ENCODE data around the gene EYS. TPM values are rescaled to one million over a fixed set of nuclear protein-coding genes. Genes with fewer than 3 reads are reported as not detected.

EYS gene
- total RNA-seq, 5 donors from 2014 or later (not counting 1 experiment from before 2014, with no cell fraction given): not detected

GRCh38 chr6:63690221-63690620, 2016.8 kb downstream of the EYS start:
- peaks cover 26 to 33% (median 27%) of the 10 kb centered on the region in 3 donors for H3K4me1 Mint-ChIP-seq
- H3K9me3 Mint-ChIP-seq: peaks cover 0 to 3% (median 0%) of the 10 kb centered on the region in 3 donors
- peaks cover 35% of the 10 kb centered on the region for H3K36me3 Mint-ChIP-seq
- DNase-seq: no peak
- no peaks in the 10 kb centered on the region for H3K27me3 ChIP-seq (replicated peaks in 1 of 2; ENCODE audit: control insufficient read depth in 2 of 2, extremely low read depth in 1 of 2, insufficient read depth in 2 of 2, low read length in 1 of 2)
- peaks cover 0 to 2% of the 10 kb centered on the region in 2 experiments for H3K4me1 ChIP-seq (ENCODE audit: control insufficient read depth in 1 of 2, extremely low read depth in 1 of 2, insufficient read depth in 2 of 2, low read length in 2 of 2)
- H3K4me3 Mint-ChIP-seq: no peak overlapping the region
- ChIA-PET CTCF (interaction anchor here (0.8 to 2.7 kb wide), 2 partner anchors 74 to 92 kb away, joined by 3 to 8 read pairs; no protein-coding TSS in a partner anchor), POLR2A (interaction anchor here in 1 of 2 donors (0.5 kb wide), 1 partner anchor 42 kb away, joined by 3 read pairs; no protein-coding TSS in a partner anchor)
- peaks cover 0 to 5% of the 10 kb centered on the region in 2 donors for H3K36me3 ChIP-seq (ENCODE audit: control insufficient read depth in 2 of 2, extremely low read depth in 1 of 2, insufficient read depth in 1 of 2, low read length in 1 of 2)
- no peak overlapping the region for H3K27ac ChIP-seq (ENCODE audit: low read length)
- no peaks in the 10 kb centered on the region for H3K9me3 ChIP-seq
- no peak overlapping the region for H3K27ac Mint-ChIP-seq
- no peak for ATAC-seq (replicated peaks in 1 of 4)
- H3K4me3 ChIP-seq (ENCODE audit: control insufficient read depth in 1 of 2, extremely low read depth in 1 of 2, low read length in 1 of 2): no peak overlapping the region
- H3K27me3 Mint-ChIP-seq: no peaks in the 10 kb centered on the region

GRCh38 chr6:63689421-63689820, 2017.6 kb downstream of the EYS start:
- H3K4me3 Mint-ChIP-seq: no peak overlapping the region
- DNase-seq (no peak), ATAC-seq (replicated peaks in 1 of 4) (no peak)
- H3K27me3 Mint-ChIP-seq: no peaks in the 10 kb centered on the region
- no peak overlapping the region for H3K4me3 ChIP-seq (ENCODE audit: control insufficient read depth in 1 of 2, extremely low read depth in 1 of 2, low read length in 1 of 2)
- H3K27ac Mint-ChIP-seq: no peak overlapping the region
- no peak overlapping the region for H3K27ac ChIP-seq (ENCODE audit: low read length)
- peaks cover 0 to 13% of the 10 kb centered on the region in 2 donors for H3K36me3 ChIP-seq (ENCODE audit: control insufficient read depth in 2 of 2, extremely low read depth in 1 of 2, insufficient read depth in 1 of 2, low read length in 1 of 2)
- WGBS (ENCODE audit: insufficient coverage): no CpG with 5 or more reads among the region's 2 CpGs
- POLR2A ChIA-PET: no interaction called here
- H3K27me3 ChIP-seq (replicated peaks in 1 of 2; ENCODE audit: control insufficient read depth in 2 of 2, extremely low read depth in 1 of 2, insufficient read depth in 2 of 2, low read length in 1 of 2): no peaks in the 10 kb centered on the region
- peaks cover 0 to 3% (median 0%) of the 10 kb centered on the region in 3 donors for H3K9me3 Mint-ChIP-seq
- CTCF ChIA-PET: interaction anchor here (0.7 to 0.8 kb wide), 2 partner anchors 9 to 75 kb away, joined by 3 read pairs; no protein-coding TSS in a partner anchor
- H3K36me3 Mint-ChIP-seq: peaks cover 37% of the 10 kb centered on the region
- peaks cover 30 to 33% (median 32%) of the 10 kb centered on the region in 3 donors for H3K4me1 Mint-ChIP-seq
- peaks cover 0 to 2% of the 10 kb centered on the region in 2 experiments for H3K4me1 ChIP-seq (ENCODE audit: control insufficient read depth in 1 of 2, extremely low read depth in 1 of 2, insufficient read depth in 2 of 2, low read length in 2 of 2)
- no peaks in the 10 kb centered on the region for H3K9me3 ChIP-seq

GRCh38 chr6:63685446-63686379, 2021.3 kb downstream of the EYS start:
- Histone ChIP-seq H3K4me3 (ENCODE audit: control insufficient read depth in 1 of 2, extremely low read depth in 1 of 2, low read length in 1 of 2) (no peak overlapping the region), H3K4me1 (ENCODE audit: control insufficient read depth in 1 of 2, extremely low read depth in 1 of 2, insufficient read depth in 2 of 2, low read length in 2 of 2) (peaks cover 0 to 2% of the 10 kb centered on the region in 2 experiments), H3K36me3 (ENCODE audit: control insufficient read depth in 2 of 2, extremely low read depth in 1 of 2, insufficient read depth in 1 of 2, low read length in 1 of 2) (peaks cover 2 to 19% of the 10 kb centered on the region in 2 donors), H3K9me3 (no peaks in the 10 kb centered on the region), H3K27me3 (replicated peaks in 1 of 2; ENCODE audit: control insufficient read depth in 2 of 2, extremely low read depth in 1 of 2, insufficient read depth in 2 of 2, low read length in 1 of 2) (no peaks in the 10 kb centered on the region), H3K27ac (ENCODE audit: low read length) (no peak overlapping the region)
- Mint-ChIP-seq H3K9me3 (peaks cover 0 to 3% (median 0%) of the 10 kb centered on the region in 3 donors), H3K27me3 (no peaks in the 10 kb centered on the region), H3K4me3 (no peak overlapping the region), H3K4me1 (peaks cover 40 to 54% (median 48%) of the 10 kb centered on the region in 3 donors), H3K27ac (peak overlapping the region in 1 of 2 donors; percentile 4), H3K36me3 (peaks cover 53% of the 10 kb centered on the region)
- POLR2A ChIA-PET: interaction anchor here in 1 of 2 donors (1.2 kb wide), 1 partner anchor 8 kb away, joined by 3 read pairs; no protein-coding TSS in a partner anchor
- no peak for ATAC-seq (replicated peaks in 1 of 4)
- CTCF ChIA-PET: interaction anchor here (0.7 to 0.9 kb wide), 2 partner anchors 56 to 87 kb away, joined by 3 to 5 read pairs; no protein-coding TSS in a partner anchor
- 87% methylated on average over 3 of the region's 4 CpGs for WGBS (ENCODE audit: insufficient coverage)
- no peak for DNase-seq

GRCh38 chr6:63683071-63683603, 2023.9 kb downstream of the EYS start:
- H3K4me3 Mint-ChIP-seq: no peak overlapping the region
- no peak overlapping the region for H3K27ac ChIP-seq (ENCODE audit: low read length)

GRCh38 chr6:63677282-63677681, 2029.7 kb downstream of the EYS start:
- H3K4me1 Mint-ChIP-seq: peaks cover 49 to 56% (median 50%) of the 10 kb centered on the region in 3 donors
- ATAC-seq (replicated peaks in 1 of 4): no peak

More at GRCh38 chr6:63683071-63683603, 2023.9 kb downstream of the EYS start:
- no peak overlapping the region for H3K4me3 ChIP-seq (ENCODE audit: control insufficient read depth in 1 of 2, extremely low read depth in 1 of 2, low read length in 1 of 2)
- no peaks in the 10 kb centered on the region for H3K9me3 ChIP-seq
- peak overlapping the region in 1 of 2 donors; percentile 49 for H3K27ac Mint-ChIP-seq
- no peak for DNase-seq
- no peak for ATAC-seq (replicated peaks in 1 of 4)
- no peaks in the 10 kb centered on the region for H3K4me1 ChIP-seq (ENCODE audit: control insufficient read depth in 1 of 2, extremely low read depth in 1 of 2, insufficient read depth in 2 of 2, low read length in 2 of 2)
- CTCF ChIA-PET: interaction anchor here in 1 of 2 donors (0.9 to 2.4 kb wide), 4 partner anchors 8 to 84 kb away, joined by 3 to 11 read pairs (median 4); no protein-coding TSS in a partner anchor
- peaks cover 2 to 19% of the 10 kb centered on the region in 2 donors for H3K36me3 ChIP-seq (ENCODE audit: control insufficient read depth in 2 of 2, extremely low read depth in 1 of 2, insufficient read depth in 1 of 2, low read length in 1 of 2)
- H3K36me3 Mint-ChIP-seq: peaks cover 59% of the 10 kb centered on the region
- H3K9me3 Mint-ChIP-seq: peaks cover 0 to 3% (median 0%) of the 10 kb centered on the region in 3 donors
- no peaks in the 10 kb centered on the region for H3K27me3 ChIP-seq (replicated peaks in 1 of 2; ENCODE audit: control insufficient read depth in 2 of 2, extremely low read depth in 1 of 2, insufficient read depth in 2 of 2, low read length in 1 of 2)
- POLR2A ChIA-PET: interaction anchor here (0.6 to 1.1 kb wide), 5 partner anchors 9 to 48 kb away, joined by 3 to 5 read pairs (median 3); no protein-coding TSS in a partner anchor
- WGBS (ENCODE audit: insufficient coverage): no CpG with 5 or more reads among the region's 1 CpG
- H3K4me1 Mint-ChIP-seq: peaks cover 55 to 63% (median 63%) of the 10 kb centered on the region in 3 donors
- no peaks in the 10 kb centered on the region for H3K27me3 Mint-ChIP-seq

More at GRCh38 chr6:63677282-63677681, 2029.7 kb downstream of the EYS start:
- POLR2A ChIA-PET: interaction anchor here in 1 of 2 donors (0.6 to 1.1 kb wide), 2 partner anchors 9 to 40 kb away, joined by 3 to 4 read pairs; no protein-coding TSS in a partner anchor
- no peaks in the 10 kb centered on the region for H3K9me3 ChIP-seq
- no peak overlapping the region for H3K4me3 ChIP-seq (ENCODE audit: control insufficient read depth in 1 of 2, extremely low read depth in 1 of 2, low read length in 1 of 2)
- DNase-seq: no peak
- peaks cover 22% of the 10 kb centered on the region for H3K36me3 Mint-ChIP-seq
- no peak overlapping the region for H3K27ac Mint-ChIP-seq
- H3K9me3 Mint-ChIP-seq: no peaks in the 10 kb centered on the region
- peaks cover 2 to 6% of the 10 kb centered on the region in 2 donors for H3K36me3 ChIP-seq (ENCODE audit: control insufficient read depth in 2 of 2, extremely low read depth in 1 of 2, insufficient read depth in 1 of 2, low read length in 1 of 2)
- no peak overlapping the region for H3K4me3 Mint-ChIP-seq
- no peaks in the 10 kb centered on the region for H3K27me3 Mint-ChIP-seq
- no peak overlapping the region for H3K27ac ChIP-seq (ENCODE audit: low read length)
- H3K27me3 ChIP-seq (replicated peaks in 1 of 2; ENCODE audit: control insufficient read depth in 2 of 2, extremely low read depth in 1 of 2, insufficient read depth in 2 of 2, low read length in 1 of 2): no peaks in the 10 kb centered on the region
- CTCF ChIA-PET: no interaction called here
- WGBS (ENCODE audit: insufficient coverage): no CpG with 5 or more reads among the region's 1 CpG
- H3K4me1 ChIP-seq (ENCODE audit: control insufficient read depth in 1 of 2, extremely low read depth in 1 of 2, insufficient read depth in 2 of 2, low read length in 2 of 2): peaks cover 4 to 5% of the 10 kb centered on the region in 2 experiments
